Vagina (tissue), 2 donors: ENCODE results near the gene CLIC6.

Experiments used
- CTCF ChIP-seq, 3 experiments: fragments of 450-650 bp in 2 of 3; fragments of 200-600 bp in 1 of 3; sonication (generic) in 1 of 3; IDR thresholded peaks; one replicate each; pipeline ENCODE4 v1.5.1; 2017 to 2019; ENCODE audit warnings: antibody characterized with exemption in 3 of 3, mild to moderate bottlenecking in 2 of 3, moderate library complexity in 2 of 3
- POLR2AphosphoS5 ChIP-seq, 2 donors: sonication (generic); formaldehyde crosslinking; IDR thresholded peaks; one replicate each; pipeline ENCODE4 v1.9.0; 2017; ENCODE audit warnings: antibody characterized with exemption in 2 of 2, mild to moderate bottlenecking in 2 of 2, low read depth in 1 of 2; ENCODE audit not compliant: insufficient read depth in 1 of 2

- TF ChIP-seq CTCF (IDR thresholded peaks at IDR 0.05) (no peak), POLR2AphosphoS5 (IDR thresholded peaks at IDR 0.05; ENCODE audit: insufficient read depth in 1 of 2, low read depth in 1 of 2) (no peak)
These were observed 23.7 kb downstream of the CLIC6 start for GRCh38 chr21:34692458-34693020.
